HepG2 (cell line): ENCODE results near the gene LRRC45. TPM values are rescaled to one million over a fixed set of nuclear protein-coding genes. Genes with fewer than 3 reads are reported as not detected.

Experiments used
- BCL3 ChIP-seq: sonication (generic); formaldehyde crosslinking; IDR thresholded peaks from 2 replicates; pipeline ENCODE4 v1.5.1; 2020; ENCODE audit warnings: mild to moderate bottlenecking, missing genetic modification reagents, moderate library complexity
- BCLAF1 ChIP-seq: fragments of 450-650 bp; IDR thresholded peaks from 2 replicates; pipeline ENCODE4 v1.6.1; 2017; ENCODE audit warnings: mild to moderate bottlenecking
- EED ChIP-seq: sonication (generic); formaldehyde crosslinking; IDR thresholded peaks from 2 replicates; pipeline ENCODE4 v1.5.0; 2020; ENCODE audit warnings: mild to moderate bottlenecking, missing genetic modification reagents
- KAT2B ChIP-seq: fragments of 150-350 bp; IDR thresholded peaks from 2 replicates; pipeline ENCODE4 v1.6.1; 2014; ENCODE audit warnings: low read depth, low read length, borderline replicate concordance
- KDM4B ChIP-seq: sonication (generic); formaldehyde crosslinking; IDR thresholded peaks from 2 replicates; pipeline ENCODE4 v1.4.0; 2020; ENCODE audit warnings: missing genetic modification reagents
- NCOA2 ChIP-seq: sonication (generic); formaldehyde crosslinking; IDR thresholded peaks from 2 replicates; pipeline ENCODE4 v1.8.0; 2022; ENCODE audit warnings: inconsistent platforms
- NFIB ChIP-seq: sonication (generic); formaldehyde crosslinking; IDR thresholded peaks from 2 replicates; pipeline ENCODE4 v1.9.0; 2021; ENCODE audit warnings: missing genetic modification reagents, mild to moderate bottlenecking, borderline replicate concordance
- SMAD1 ChIP-seq: sonication (generic); formaldehyde crosslinking; IDR thresholded peaks from 2 replicates; pipeline ENCODE4 v1.4.0; 2020; ENCODE audit warnings: missing genetic modification reagents, low read depth, mild to moderate bottlenecking, borderline replicate concordance
- THAP11 ChIP-seq: IDR thresholded peaks from 2 replicates; pipeline ENCODE4 v1.6.1; 2016; ENCODE audit warnings: missing biosample characterization, missing genetic modification reagents
- ZNF207 ChIP-seq: fragments of 450-650 bp; IDR thresholded peaks from 2 replicates; pipeline ENCODE4 v1.6.1; 2016; ENCODE audit warnings: antibody characterized with exemption, borderline replicate concordance
- ZNF326 ChIP-seq: sonication (generic); formaldehyde crosslinking; IDR thresholded peaks from 2 replicates; pipeline ENCODE4 v1.4.0; 2020; ENCODE audit warnings: missing genetic modification reagents, borderline replicate concordance
- ZNF335 ChIP-seq: sonication (generic); formaldehyde crosslinking; IDR thresholded peaks from 2 replicates; pipeline ENCODE4 v1.4.0; 2020; ENCODE audit warnings: missing genetic modification reagents
- ZNF33B ChIP-seq: sonication (generic); formaldehyde crosslinking; IDR thresholded peaks from 2 replicates; pipeline ENCODE4 v1.5.1; 2020; ENCODE audit warnings: mild to moderate bottlenecking, missing genetic modification reagents
- ZNF468 ChIP-seq: sonication (generic); formaldehyde crosslinking; IDR thresholded peaks from 2 replicates; pipeline ENCODE4 v1.8.0; 2022; ENCODE audit warnings: mild to moderate bottlenecking, moderate library complexity, missing genetic modification reagents
- ZNF567 ChIP-seq: sonication (generic); formaldehyde crosslinking; IDR thresholded peaks from 2 replicates; pipeline ENCODE4 v1.8.1; 2023; ENCODE audit warnings: mild to moderate bottlenecking, missing genetic modification reagents, borderline replicate concordance
- ZNF672 ChIP-seq: sonication (generic); formaldehyde crosslinking; IDR thresholded peaks from 2 replicates; pipeline ENCODE4 v1.8.1; 2022; ENCODE audit warnings: missing genetic modification reagents
- ZNF724P ChIP-seq: sonication (generic); formaldehyde crosslinking; IDR thresholded peaks from 2 replicates; pipeline ENCODE4 v1.8.0; 2022; ENCODE audit warnings: missing genetic modification reagents, borderline replicate concordance
- ZNF792 ChIP-seq: IDR thresholded peaks from 2 replicates; pipeline ENCODE4 v1.6.1; 2016
- polyA plus RNA-seq, 8 experiments: library from polyadenylated mRNA; depleted of rRNA in 3 of 8; stranded (reverse) in 7 of 8; unstranded in 1 of 8; fragments of >200 nt; fragmentation: Illumina TruSeq in 4 of 8; extraction: Trizol in 4 of 8; gene quantifications; 2 replicates each; pipeline versions ENCODE4 v1.2.1 to v1.2.3, GENCODE V29; 2011 to 2016; ENCODE audit warnings: low read depth in 4 of 8, missing spikeins in 1 of 8, mixed read lengths in 1 of 8; ENCODE audit not compliant: insufficient read depth in 1 of 8
- total RNA-seq, 5 experiments: library from RNA; depleted of rRNA; stranded (reverse); fragments of >200 nt; fragmentation: Illumina TruSeq; extraction: Trizol; gene quantifications; 2 replicates each; pipeline ENCODE4 v1.2.3, GENCODE V29; 2016; ENCODE audit warnings: low read depth in 1 of 5
- TF ChIP-seq, protein P1 (sequence below): sonication (generic); formaldehyde crosslinking; IDR thresholded peaks from 2 replicates; pipeline ENCODE4 v1.4.0; 2020; ENCODE audit warnings: missing genetic modification reagents, borderline replicate concordance
- TF ChIP-seq, protein P2 (sequence below): sonication (generic); formaldehyde crosslinking; IDR thresholded peaks from 2 replicates; pipeline ENCODE4 v1.4.0; 2020; ENCODE audit warnings: missing genetic modification reagents

LRRC45 gene
- total and polyA plus RNA-seq, 2 of the 13 experiments (the other 11 are each of a cell fraction or from before 2014, with no cell fraction given), result 11.6 to 48.1 TPM

- TF ChIP-seq, protein P1, sequence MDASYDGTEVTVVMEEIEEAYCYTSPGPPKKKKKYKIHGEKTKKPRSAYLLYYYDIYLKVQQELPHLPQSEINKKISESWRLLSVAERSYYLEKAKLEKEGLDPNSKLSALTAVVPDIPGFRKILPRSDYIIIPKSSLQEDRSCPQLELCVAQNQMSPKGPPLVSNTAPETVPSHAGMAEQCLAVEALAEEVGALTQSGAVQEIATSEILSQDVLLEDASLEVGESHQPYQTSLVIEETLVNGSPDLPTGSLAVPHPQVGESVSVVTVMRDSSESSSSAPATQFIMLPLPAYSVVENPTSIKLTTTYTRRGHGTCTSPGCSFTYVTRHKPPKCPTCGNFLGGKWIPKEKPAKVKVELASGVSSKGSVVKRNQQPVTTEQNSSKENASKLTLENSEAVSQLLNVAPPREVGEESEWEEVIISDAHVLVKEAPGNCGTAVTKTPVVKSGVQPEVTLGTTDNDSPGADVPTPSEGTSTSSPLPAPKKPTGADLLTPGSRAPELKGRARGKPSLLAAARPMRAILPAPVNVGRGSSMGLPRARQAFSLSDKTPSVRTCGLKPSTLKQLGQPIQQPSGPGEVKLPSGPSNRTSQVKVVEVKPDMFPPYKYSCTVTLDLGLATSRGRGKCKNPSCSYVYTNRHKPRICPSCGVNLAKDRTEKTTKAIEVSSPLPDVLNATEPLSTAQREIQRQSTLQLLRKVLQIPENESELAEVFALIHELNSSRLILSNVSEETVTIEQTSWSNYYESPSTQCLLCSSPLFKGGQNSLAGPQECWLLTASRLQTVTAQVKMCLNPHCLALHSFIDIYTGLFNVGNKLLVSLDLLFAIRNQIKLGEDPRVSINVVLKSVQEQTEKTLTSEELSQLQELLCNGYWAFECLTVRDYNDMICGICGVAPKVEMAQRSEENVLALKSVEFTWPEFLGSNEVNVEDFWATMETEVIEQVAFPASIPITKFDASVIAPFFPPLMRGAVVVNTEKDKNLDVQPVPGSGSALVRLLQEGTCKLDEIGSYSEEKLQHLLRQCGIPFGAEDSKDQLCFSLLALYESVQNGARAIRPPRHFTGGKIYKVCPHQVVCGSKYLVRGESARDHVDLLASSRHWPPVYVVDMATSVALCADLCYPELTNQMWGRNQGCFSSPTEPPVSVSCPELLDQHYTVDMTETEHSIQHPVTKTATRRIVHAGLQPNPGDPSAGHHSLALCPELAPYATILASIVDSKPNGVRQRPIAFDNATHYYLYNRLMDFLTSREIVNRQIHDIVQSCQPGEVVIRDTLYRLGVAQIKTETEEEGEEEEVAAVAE (CRISPR knock-in tag), result no peak
- TF ChIP-seq BCLAF1 (no peak), ZNF724P (no peak), ZNF33B (no peak), ZNF672 (CRISPR knock-in tag) (no peak), NFIB (no peak), BCL3 (peak; percentile 78; the same call in 1 of the 2 replicates), ZNF792 (peak; percentile 73; the same call in 1 of the 2 replicates), ZNF335 (CRISPR knock-in tag) (no peak), EED (CRISPR knock-in tag) (peak; percentile 72; the same call in 1 of the 2 replicates), THAP11 (CRISPR knock-in tag) (no peak), ZNF326 (no peak), ZNF567 (CRISPR knock-in tag) (peak; percentile 47; the same call in 1 of the 2 replicates), KDM4B (CRISPR knock-in tag) (peak; percentile 76), SMAD1 (CRISPR knock-in tag) (peak; percentile 80; the same call in 1 of the 2 replicates), NCOA2 (CRISPR knock-in tag) (no peak; the same call in 1 of the 2 replicates), KAT2B (no peak), ZNF468 (CRISPR knock-in tag) (no peak), ZNF207 (no peak)
- TF ChIP-seq, protein P2, sequence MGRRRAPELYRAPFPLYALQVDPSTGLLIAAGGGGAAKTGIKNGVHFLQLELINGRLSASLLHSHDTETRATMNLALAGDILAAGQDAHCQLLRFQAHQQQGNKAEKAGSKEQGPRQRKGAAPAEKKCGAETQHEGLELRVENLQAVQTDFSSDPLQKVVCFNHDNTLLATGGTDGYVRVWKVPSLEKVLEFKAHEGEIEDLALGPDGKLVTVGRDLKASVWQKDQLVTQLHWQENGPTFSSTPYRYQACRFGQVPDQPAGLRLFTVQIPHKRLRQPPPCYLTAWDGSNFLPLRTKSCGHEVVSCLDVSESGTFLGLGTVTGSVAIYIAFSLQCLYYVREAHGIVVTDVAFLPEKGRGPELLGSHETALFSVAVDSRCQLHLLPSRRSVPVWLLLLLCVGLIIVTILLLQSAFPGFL, result no peak
Measured at GRCh38 chr17:82056729-82057621, 33.9 kb downstream of the LRRC45 start (continued).
